Activated CD4-positive, alpha-beta T cell treated with anti-CD3 and anti-CD28 coated beads for 36 hours (primary cell): ENCODE measurements around the gene SETD1A. TPM values are rescaled to one million over a fixed set of nuclear protein-coding genes. Genes with fewer than 3 reads are reported as not detected.

ENCODE experiments used
- ATAC-seq: fragments of 200-7000 bp; cut with Tn5 transposase; one replicate; pipeline ENCODE4 v1.10.0; 2021; ENCODE audit warnings: mild to moderate bottlenecking, moderate library complexity
- CTCF ChIA-PET: fragments of 350-600 bp; sonication (Branson Sonifier 250); formaldehyde crosslinking; loops from one replicate; lab custom pipeline; 2021; ENCODE audit warnings: antibody characterized with exemption; lab: Charles Lee
- POLR2A ChIA-PET: fragments of 350-600 bp; sonication (Branson Sonifier 250); formaldehyde crosslinking; loops from one replicate; lab custom pipeline; 2021; ENCODE audit warnings: antibody characterized with exemption, inconsistent platforms; lab: Charles Lee
- DNase-seq: peaks from one replicate; pipeline ENCODE4 v3.0.0-alpha.2; 2020
- H3K27ac Mint-ChIP-seq: one replicate; pipeline ENCODE4 v1.8.0; 2021; ENCODE audit warnings: mixed read lengths
- H3K27me3 Mint-ChIP-seq: one replicate; pipeline ENCODE4 v1.8.0; 2021; ENCODE audit warnings: mixed read lengths
- H3K36me3 Mint-ChIP-seq: one replicate; pipeline ENCODE4 v1.8.0; 2021; ENCODE audit warnings: low read depth, mixed read lengths
- H3K4me1 Mint-ChIP-seq: one replicate; pipeline ENCODE4 v1.8.0; 2021; ENCODE audit warnings: mixed read lengths
- H3K4me3 Mint-ChIP-seq: one replicate; pipeline ENCODE4 v1.8.0; 2021; ENCODE audit warnings: mild to moderate bottlenecking, moderate library complexity, mixed read lengths
- H3K9me3 Mint-ChIP-seq: one replicate; pipeline ENCODE4 v1.8.0; 2021; ENCODE audit warnings: low read depth, mixed read lengths
- intact Hi-C, 2 experiments: fragments of 100-400 bp; cut with DNase I in 1 of 2; cut with micrococcal nuclease in 1 of 2; formaldehyde crosslinking; loops; one replicate each; pipeline versions ENCODE4 v1.14.2 to v1.15.1; 2022 to 2024; cut with DNase I, micrococcal nuclease
- total RNA-seq, 2 experiments: library from RNA; stranded (reverse); gene quantifications; one replicate each; pipeline ENCODE4 v1.2.3, GENCODE V29; 2021

SETD1A gene
- total RNA-seq, 2 experiments from 2014 or later: 18.5 to 21.7 TPM

GRCh38 chr16:30922960-30923535 is 34.5 kb upstream of the SETD1A start:
- H3K9me3 Mint-ChIP-seq: no peaks in the 10 kb centered on the region
- peaks cover 20% of the 10 kb centered on the region for H3K4me1 Mint-ChIP-seq
- intact Hi-C loops: loop anchor here (1.0 to 10.0 kb wide), 28 partner anchors 20 to 1116 kb away; partner anchors contain the start of genes CFAP119 (in 2 of the 2), FBRS (in 2 of the 2), PRR14 (in 2 of the 2) and RNF40 (in 2 of the 2)
- H3K27me3 Mint-ChIP-seq: no peaks in the 10 kb centered on the region
- H3K4me3 Mint-ChIP-seq: peak overlapping the region; percentile 88
- peak overlapping the region; percentile 100 for H3K27ac Mint-ChIP-seq
- peak; percentile 98 for DNase-seq
- H3K36me3 Mint-ChIP-seq: no peaks in the 10 kb centered on the region
- CTCF ChIA-PET: no interaction called here
- POLR2A ChIA-PET: no interaction called here
- peak; percentile 76 for ATAC-seq

- DNase-seq: peak; percentile 52
- H3K27ac Mint-ChIP-seq: peak within 1 kb of the TSS; percentile 100
- intact Hi-C loops: loop anchor here (1.0 to 10.0 kb wide), 16 partner anchors 19 to 1116 kb away; partner anchors contain the start of genes ARMC5 (in 1 of the 2), BCKDK (in 1 of the 2), CFAP119 (in 1 of the 2) and FUS (in 1 of the 2)
- H3K9me3 Mint-ChIP-seq: no peaks in the 10 kb centered on the region
- POLR2A ChIA-PET: no interaction called here
- ATAC-seq: no peak
- no peaks in the 10 kb centered on the region for H3K27me3 Mint-ChIP-seq
- peak within 1 kb of the TSS; percentile 88 for H3K4me3 Mint-ChIP-seq
- peaks cover 20% of the 10 kb centered on the region for H3K4me1 Mint-ChIP-seq
- no peaks in the 10 kb centered on the region for H3K36me3 Mint-ChIP-seq
- CTCF ChIA-PET: no interaction called here
Measured at GRCh38 chr16:30923554-30924075, 33.9 kb upstream of the SETD1A start, which contains the start of gene FBXL19. Gene FBXL19 (plus strand): TSS chr16:30923572. CDS start chr16:30925755, 2,183 bp downstream.

- POLR2A ChIA-PET: no interaction called here
- Mint-ChIP-seq H3K27ac (peak overlapping the region; percentile 55), H3K9me3 (no peaks in the 10 kb centered on the region), H3K4me1 (peaks cover 20% of the 10 kb centered on the region), H3K27me3 (no peaks in the 10 kb centered on the region), H3K36me3 (no peaks in the 10 kb centered on the region), H3K4me3 (peak overlapping the region; percentile 74)
- intact Hi-C loops: loop anchor here in 1 of 2 experiments (5.0 to 10.0 kb wide), 2 partner anchors 951 to 1117 kb away; partner anchors contain the start of genes MAZ and ZNF267
- DNase-seq (peak; percentile 44), ATAC-seq (no peak)
- CTCF ChIA-PET: interaction anchor here (0.6 to 3.1 kb wide), 4 partner anchors 17 to 173 kb away, joined by 3 to 18 read pairs (median 4); no protein-coding TSS in a partner anchor
Measured at GRCh38 chr16:30924076-30924912, 33.3 kb upstream of the SETD1A start.

GRCh38 chr16:30924913-30925631 is 32.5 kb upstream of the SETD1A start:
- DNase-seq (no peak), ATAC-seq (no peak)
- Mint-ChIP-seq H3K36me3 (no peaks in the 10 kb centered on the region), H3K4me1 (peaks cover 20% of the 10 kb centered on the region), H3K4me3 (peak overlapping the region; percentile 74), H3K27ac (peak overlapping the region; percentile 11), H3K27me3 (no peaks in the 10 kb centered on the region), H3K9me3 (no peaks in the 10 kb centered on the region)
- ChIA-PET CTCF (interaction anchor here (0.6 to 3.1 kb wide), 4 partner anchors 17 to 174 kb away, joined by 3 to 18 read pairs (median 4); no protein-coding TSS in a partner anchor), POLR2A (no interaction called here)
- intact Hi-C loops: loop anchor here in 1 of 2 experiments (5.0 to 10.0 kb wide), 2 partner anchors 950 to 1118 kb away; partner anchors contain the start of genes MAZ and ZNF267

- Mint-ChIP-seq H3K27ac (no peak overlapping the region), H3K27me3 (no peaks in the 10 kb centered on the region), H3K4me3 (no peak overlapping the region), H3K9me3 (no peaks in the 10 kb centered on the region), H3K36me3 (no peaks in the 10 kb centered on the region), H3K4me1 (peaks cover 20% of the 10 kb centered on the region)
- no peak for DNase-seq
- CTCF ChIA-PET: interaction anchor here (1.9 to 3.1 kb wide), 2 partner anchors 16 to 81 kb away, joined by 5 to 18 read pairs; no protein-coding TSS in a partner anchor
- ATAC-seq: no peak
- POLR2A ChIA-PET: no interaction called here
- intact Hi-C loops: loop anchor here in 1 of 2 experiments (10.0 kb wide), 1 partner anchor 949 kb away; the partner anchor contains the start of gene ZNF267
Measured at GRCh38 chr16:30925632-30925987, 31.9 kb upstream of the SETD1A start.

GRCh38 chr16:30925995-30926811 is 31.4 kb upstream of the SETD1A start:
- Mint-ChIP-seq H3K9me3 (no peaks in the 10 kb centered on the region), H3K27me3 (no peaks in the 10 kb centered on the region), H3K4me1 (peaks cover 20% of the 10 kb centered on the region), H3K4me3 (peak overlapping the region; percentile 7), H3K27ac (no peak overlapping the region), H3K36me3 (peaks cover 2% of the 10 kb centered on the region)
- POLR2A ChIA-PET: no interaction called here
- CTCF ChIA-PET: interaction anchor here (1.0 to 3.1 kb wide), 4 partner anchors 9 to 82 kb away, joined by 3 to 18 read pairs (median 6); no protein-coding TSS in a partner anchor
- ATAC-seq (no peak), DNase-seq (no peak)
- intact Hi-C loops: loop anchor here in 1 of 2 experiments (10.0 kb wide), 1 partner anchor 949 kb away; the partner anchor contains the start of gene ZNF267

GRCh38 chr16:30926937-30927788 is 30.4 kb upstream of the SETD1A start:
- H3K9me3 Mint-ChIP-seq: no peaks in the 10 kb centered on the region
- H3K27ac Mint-ChIP-seq: no peak overlapping the region
- CTCF ChIA-PET: interaction anchor here (0.6 to 3.1 kb wide), 4 partner anchors 8 to 27 kb away, joined by 3 to 18 read pairs (median 5); no protein-coding TSS in a partner anchor
- H3K27me3 Mint-ChIP-seq: no peaks in the 10 kb centered on the region
- intact Hi-C loops: loop anchor here in 1 of 2 experiments (10.0 kb wide), 1 partner anchor 948 kb away; the partner anchor contains the start of gene ZNF267
- ATAC-seq (no peak), DNase-seq (no peak)
- peaks cover 5% of the 10 kb centered on the region for H3K36me3 Mint-ChIP-seq
- H3K4me1 Mint-ChIP-seq: peaks cover 18% of the 10 kb centered on the region
- no peak overlapping the region for H3K4me3 Mint-ChIP-seq
- POLR2A ChIA-PET: interaction anchor here (0.7 kb wide), 1 partner anchor 498 kb away, joined by 3 read pairs; the partner anchor contains the start of gene DCTPP1

- intact Hi-C loops: loop anchor here in 1 of 2 experiments (10.0 kb wide), 1 partner anchor 947 kb away; the partner anchor contains the start of gene ZNF267
- no peaks in the 10 kb centered on the region for H3K9me3 Mint-ChIP-seq
- no peaks in the 10 kb centered on the region for H3K27me3 Mint-ChIP-seq
- H3K27ac Mint-ChIP-seq: peak overlapping the region; percentile 42
- peak; percentile 39 for ATAC-seq
- H3K36me3 Mint-ChIP-seq: peaks cover 9% of the 10 kb centered on the region
- H3K4me3 Mint-ChIP-seq: no peak overlapping the region
- H3K4me1 Mint-ChIP-seq: peaks cover 16% of the 10 kb centered on the region
- POLR2A ChIA-PET: interaction anchor here (0.7 kb wide), 1 partner anchor 498 kb away, joined by 3 read pairs; the partner anchor contains the start of gene DCTPP1
- CTCF ChIA-PET: no interaction called here
- peak; percentile 64 for DNase-seq
Measured at GRCh38 chr16:30927789-30928378, 29.7 kb upstream of the SETD1A start.

GRCh38 chr16:30928390-30928789 is 29.2 kb upstream of the SETD1A start:
- peaks cover 16% of the 10 kb centered on the region for H3K4me1 Mint-ChIP-seq
- peaks cover 9% of the 10 kb centered on the region for H3K36me3 Mint-ChIP-seq
- no peak for ATAC-seq
- H3K27me3 Mint-ChIP-seq: no peaks in the 10 kb centered on the region
- no peaks in the 10 kb centered on the region for H3K9me3 Mint-ChIP-seq
- H3K4me3 Mint-ChIP-seq: no peak overlapping the region
- ChIA-PET CTCF (interaction anchor here (0.6 kb wide), 1 partner anchor 256 kb away, joined by 3 read pairs; no protein-coding TSS in a partner anchor), POLR2A (no interaction called here)
- intact Hi-C loops: loop anchor here in 1 of 2 experiments (10.0 kb wide), 1 partner anchor 946 kb away; the partner anchor contains the start of gene ZNF267
- no peak overlapping the region for H3K27ac Mint-ChIP-seq
- no peak for DNase-seq
